CD4-positive, CD25-positive, alpha-beta regulatory T cell (primary cell): Measurements from ENCODE around the gene ETV1. TPM values are rescaled to one million over a fixed set of nuclear protein-coding genes. Genes with fewer than 3 reads are reported as not detected.

Source experiments
- ATAC-seq, 2 donors: fragments of 150-1000 bp; cut with Tn5 transposase; one replicate each; pipeline ENCODE4 v1.10.0; 2021; ENCODE audit warnings: low read depth in 2 of 2, moderate number of reproducible peaks in 2 of 2, moderate library complexity in 1 of 2
- DNase-seq, 3 donors: peaks; one replicate each; pipeline versions ENCODE4 v3.0.0 to v3.0.0-alpha.2; 2012 to 2022; ENCODE audit warnings: mixed read lengths in 1 of 3
- H3K27ac ChIP-seq: one replicate; pipeline ENCODE4 v1.7.0; 2013; ENCODE audit warnings: mild to moderate bottlenecking, low read length; ENCODE audit not compliant: insufficient read depth, poor library complexity, severe bottlenecking
- H3K27me3 ChIP-seq: one replicate; pipeline ENCODE4 v1.7.0; 2013; ENCODE audit warnings: low read length; ENCODE audit not compliant: control insufficient read depth, insufficient read depth
- H3K36me3 ChIP-seq: one replicate; pipeline ENCODE4 v1.7.0; 2013; ENCODE audit warnings: mild to moderate bottlenecking, low read length, moderate library complexity; ENCODE audit not compliant: control insufficient read depth, insufficient read depth
- H3K4me1 ChIP-seq: 2 replicates; pipeline ENCODE4 v1.7.0; 2013; ENCODE audit warnings: mild to moderate bottlenecking, low read length; ENCODE audit not compliant: insufficient read depth, control insufficient read depth, poor library complexity, severe bottlenecking
- H3K4me3 ChIP-seq: one replicate; pipeline ENCODE4 v1.7.0; 2013; ENCODE audit warnings: low read depth, mild to moderate bottlenecking, low read length, moderate library complexity
- H3K9me3 ChIP-seq, 2 experiments: 1 replicate in 1 of 2; 2 replicates in 1 of 2; pipeline ENCODE4 v1.7.0; 2013; ENCODE audit warnings: low read length in 2 of 2, mild to moderate bottlenecking in 1 of 2, moderate library complexity in 1 of 2; ENCODE audit not compliant: control insufficient read depth in 2 of 2
- H3K27ac Mint-ChIP-seq, 3 donors: one replicate each; pipeline ENCODE4 v1.8.0; 2020 to 2022; ENCODE audit warnings: mild to moderate bottlenecking in 3 of 3, mixed read lengths in 3 of 3, moderate library complexity in 2 of 3
- H3K27me3 Mint-ChIP-seq: one replicate; pipeline ENCODE4 v1.8.0; 2022; ENCODE audit warnings: mild to moderate bottlenecking, mixed read lengths
- H3K36me3 Mint-ChIP-seq: one replicate; pipeline ENCODE4 v1.8.0; 2020; ENCODE audit warnings: mixed read lengths
- H3K4me1 Mint-ChIP-seq, 4 donors: one replicate each; pipeline ENCODE4 v1.8.0; 2020 to 2022; ENCODE audit warnings: mixed read lengths in 4 of 4, mild to moderate bottlenecking in 1 of 4
- H3K4me3 Mint-ChIP-seq, 4 donors: one replicate each; pipeline ENCODE4 v1.8.0; 2020 to 2022; ENCODE audit warnings: mild to moderate bottlenecking in 4 of 4, mixed read lengths in 4 of 4, moderate library complexity in 3 of 4
- H3K9me3 Mint-ChIP-seq, 7 donors: one replicate each; pipeline ENCODE4 v1.8.0; 2020 to 2022; ENCODE audit warnings: mixed read lengths in 7 of 7, mild to moderate bottlenecking in 3 of 7, moderate library complexity in 2 of 7
- polyA plus RNA-seq, 4 donors: library from polyadenylated mRNA; unstranded; fragments of 300-500 nt; fragmentation: Illumina TruSeq; gene quantifications; one replicate each; pipeline ENCODE4 v1.2.3, GENCODE V29; 2021
- total RNA-seq: library from RNA; stranded (reverse); gene quantifications from one replicate; pipeline ENCODE4 v1.2.3, GENCODE V29; 2022

ETV1 gene
- total and polyA plus RNA-seq, 5 donors from 2014 or later = 0.07 to 1.2 (median 0.48) TPM; not detected in 1

- Histone ChIP-seq H3K27ac (no peak overlapping the region), H3K4me1 (no peaks in the 10 kb centered on the region), H3K4me3 (no peak overlapping the region), H3K36me3 (no peaks in the 10 kb centered on the region), H3K9me3 (peaks cover 0 to 4% of the 10 kb centered on the region in 2 experiments), H3K27me3 (no peaks in the 10 kb centered on the region)
- DNase-seq (no peak), ATAC-seq (no peak)
- no peak overlapping the region for H3K27ac Mint-ChIP-seq
- peaks cover 0 to 6% (median 0%) of the 10 kb centered on the region in 7 donors for H3K9me3 Mint-ChIP-seq
- H3K36me3 Mint-ChIP-seq = no peaks in the 10 kb centered on the region
- no peak overlapping the region for H3K4me3 Mint-ChIP-seq
- no peaks in the 10 kb centered on the region for H3K4me1 Mint-ChIP-seq
- no peaks in the 10 kb centered on the region for H3K27me3 Mint-ChIP-seq
Observed at GRCh38 chr7:13894954-13895353, 94.5 kb downstream of the ETV1 start.

GRCh38 chr7:13894377-13894776, 95.1 kb downstream of the ETV1 start:
- H3K36me3 ChIP-seq = no peaks in the 10 kb centered on the region
- ATAC-seq (no peak), DNase-seq (no peak)
- Mint-ChIP-seq H3K4me1 (no peaks in the 10 kb centered on the region), H3K27me3 (no peaks in the 10 kb centered on the region), H3K36me3 (no peaks in the 10 kb centered on the region), H3K4me3 (no peak overlapping the region), H3K9me3 (peaks cover 0 to 5% (median 0%) of the 10 kb centered on the region in 7 donors), H3K27ac (no peak overlapping the region)
- H3K4me1 ChIP-seq = no peaks in the 10 kb centered on the region
- H3K9me3 ChIP-seq = peaks cover 0 to 4% of the 10 kb centered on the region in 2 experiments
- no peak overlapping the region for H3K4me3 ChIP-seq
- H3K27me3 ChIP-seq = no peaks in the 10 kb centered on the region
- H3K27ac ChIP-seq = no peak overlapping the region

- no peak overlapping the region for H3K27ac ChIP-seq
- Mint-ChIP-seq H3K9me3 (peaks cover 0 to 3% (median 0%) of the 10 kb centered on the region in 7 donors), H3K4me3 (no peak overlapping the region), H3K36me3 (no peaks in the 10 kb centered on the region), H3K27me3 (no peaks in the 10 kb centered on the region), H3K27ac (no peak overlapping the region), H3K4me1 (no peaks in the 10 kb centered on the region)
- no peaks in the 10 kb centered on the region for H3K4me1 ChIP-seq
- no peaks in the 10 kb centered on the region for H3K36me3 ChIP-seq
- no peaks in the 10 kb centered on the region for H3K27me3 ChIP-seq
- ATAC-seq = no peak
- DNase-seq = no peak
- no peak overlapping the region for H3K4me3 ChIP-seq
- peaks cover 0 to 4% of the 10 kb centered on the region in 2 experiments for H3K9me3 ChIP-seq
Observed at GRCh38 chr7:13890793-13891192, 98.7 kb downstream of the ETV1 start.

- no peaks in the 10 kb centered on the region for H3K36me3 Mint-ChIP-seq
- H3K27ac Mint-ChIP-seq = no peak overlapping the region
- peaks cover 19% of the 10 kb centered on the region for H3K27me3 Mint-ChIP-seq
- no peak for DNase-seq
- Histone ChIP-seq H3K27ac (no peak overlapping the region), H3K27me3 (no peaks in the 10 kb centered on the region), H3K4me1 (no peaks in the 10 kb centered on the region), H3K4me3 (no peak overlapping the region), H3K9me3 (no peaks in the 10 kb centered on the region), H3K36me3 (no peaks in the 10 kb centered on the region)
- H3K4me1 Mint-ChIP-seq = no peaks in the 10 kb centered on the region
- no peak for ATAC-seq
- peaks cover 0 to 5% (median 1%) of the 10 kb centered on the region in 7 donors for H3K9me3 Mint-ChIP-seq
- H3K4me3 Mint-ChIP-seq = no peak overlapping the region
Observed at GRCh38 chr7:13886356-13886755, 103.1 kb downstream of the ETV1 start.

GRCh38 chr7:13882051-13882450, 107.4 kb downstream of the ETV1 start:
- H3K36me3 ChIP-seq = no peaks in the 10 kb centered on the region
- no peaks in the 10 kb centered on the region for H3K4me1 Mint-ChIP-seq
- no peaks in the 10 kb centered on the region for H3K4me1 ChIP-seq
- H3K27ac ChIP-seq = no peak overlapping the region
- no peak overlapping the region for H3K4me3 ChIP-seq
- H3K36me3 Mint-ChIP-seq = no peaks in the 10 kb centered on the region
- no peak for DNase-seq
- no peak for ATAC-seq
- H3K27me3 ChIP-seq = no peaks in the 10 kb centered on the region
- H3K4me3 Mint-ChIP-seq = no peak overlapping the region
- H3K9me3 ChIP-seq = no peaks in the 10 kb centered on the region
- no peak overlapping the region for H3K27ac Mint-ChIP-seq
- H3K27me3 Mint-ChIP-seq = peaks cover 23% of the 10 kb centered on the region
- H3K9me3 Mint-ChIP-seq = peaks cover 0 to 12% (median 5%) of the 10 kb centered on the region in 7 donors

- no peak for DNase-seq
- Mint-ChIP-seq H3K36me3 (no peaks in the 10 kb centered on the region), H3K9me3 (peaks cover 0 to 12% (median 5%) of the 10 kb centered on the region in 7 donors), H3K27ac (no peak overlapping the region), H3K4me3 (peak overlapping the region in 1 of 4 donors; percentile 67), H3K27me3 (peaks cover 23% of the 10 kb centered on the region), H3K4me1 (no peaks in the 10 kb centered on the region)
- H3K4me3 ChIP-seq = no peak overlapping the region
- no peaks in the 10 kb centered on the region for H3K4me1 ChIP-seq
- no peaks in the 10 kb centered on the region for H3K9me3 ChIP-seq
- no peak overlapping the region for H3K27ac ChIP-seq
- no peaks in the 10 kb centered on the region for H3K36me3 ChIP-seq
- H3K27me3 ChIP-seq = no peaks in the 10 kb centered on the region
- no peak for ATAC-seq
Observed at GRCh38 chr7:13880789-13881188, 108.7 kb downstream of the ETV1 start.

- Histone ChIP-seq H3K9me3 (no peaks in the 10 kb centered on the region), H3K27ac (no peak overlapping the region), H3K4me3 (no peak overlapping the region), H3K27me3 (no peaks in the 10 kb centered on the region), H3K36me3 (no peaks in the 10 kb centered on the region), H3K4me1 (no peaks in the 10 kb centered on the region)
- Mint-ChIP-seq H3K27ac (no peak overlapping the region), H3K9me3 (peaks cover 0 to 12% (median 6%) of the 10 kb centered on the region in 7 donors), H3K27me3 (peaks cover 23% of the 10 kb centered on the region), H3K4me1 (no peaks in the 10 kb centered on the region), H3K4me3 (peak overlapping the region in 1 of 4 donors; percentile 67), H3K36me3 (no peaks in the 10 kb centered on the region)
- no peak for ATAC-seq
- DNase-seq = no peak
Observed at GRCh38 chr7:13879994-13880686, 109.3 kb downstream of the ETV1 start.

- no peaks in the 10 kb centered on the region for H3K4me1 ChIP-seq
- Mint-ChIP-seq H3K27ac (no peak overlapping the region), H3K27me3 (peaks cover 23% of the 10 kb centered on the region), H3K36me3 (no peaks in the 10 kb centered on the region), H3K4me3 (no peak overlapping the region), H3K4me1 (no peaks in the 10 kb centered on the region), H3K9me3 (peaks cover 0 to 15% (median 7%) of the 10 kb centered on the region in 7 donors)
- H3K4me3 ChIP-seq = no peak overlapping the region
- H3K27ac ChIP-seq = no peak overlapping the region
- H3K9me3 ChIP-seq = no peaks in the 10 kb centered on the region
- no peaks in the 10 kb centered on the region for H3K27me3 ChIP-seq
- DNase-seq (no peak), ATAC-seq (no peak)
- no peaks in the 10 kb centered on the region for H3K36me3 ChIP-seq
Observed at GRCh38 chr7:13879143-13879542, 110.3 kb downstream of the ETV1 start.
